ENCODE data around the gene PMM2. TPM values are rescaled to one million over a fixed set of nuclear protein-coding genes. Genes with fewer than 3 reads are reported as not detected.

The PMM2 gene
- total and polyA plus RNA-seq, 9 of the 15 experiments (the other 6 are each of a cell fraction or from before 2014, with no cell fraction given) = 5.6 to 42.7 (median 25.9) TPM

DNA sequence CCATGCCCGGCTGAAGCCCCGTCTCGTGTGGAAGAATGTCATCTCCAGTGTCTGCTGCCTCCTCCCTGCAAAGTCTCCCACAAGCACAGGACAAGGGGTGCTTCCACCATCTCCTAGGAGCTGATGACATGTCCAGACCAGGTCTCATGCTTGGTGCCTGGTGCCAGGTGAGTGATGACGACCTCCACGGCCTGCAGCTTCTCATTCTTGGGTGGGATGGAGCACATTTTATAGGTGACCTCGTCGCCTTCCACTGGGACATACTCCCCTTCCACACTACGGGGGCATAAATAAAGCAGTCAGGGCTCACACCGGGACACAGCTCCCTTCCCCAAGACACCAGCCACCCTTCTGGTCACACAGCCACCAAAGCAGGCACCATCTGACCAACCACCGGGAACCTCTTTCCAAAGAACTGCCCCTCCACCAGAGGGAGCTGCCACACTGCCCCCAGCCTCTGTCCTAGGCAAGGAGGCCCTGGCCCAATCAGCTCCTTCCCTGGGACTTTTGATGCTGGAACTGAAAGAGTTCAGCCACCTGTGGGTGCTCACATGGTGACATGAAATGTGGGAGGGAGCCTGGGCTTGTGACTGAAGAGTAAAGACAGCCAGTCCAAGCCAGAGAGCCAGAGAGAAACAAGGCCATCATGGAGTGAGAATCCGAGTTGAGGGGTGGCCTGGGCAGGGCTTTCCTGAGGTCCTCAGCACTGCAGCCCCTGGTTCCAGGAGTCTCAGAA, 57.6 kb downstream of the PMM2 start (continued):
- TF ChIP-seq, protein P1, sequence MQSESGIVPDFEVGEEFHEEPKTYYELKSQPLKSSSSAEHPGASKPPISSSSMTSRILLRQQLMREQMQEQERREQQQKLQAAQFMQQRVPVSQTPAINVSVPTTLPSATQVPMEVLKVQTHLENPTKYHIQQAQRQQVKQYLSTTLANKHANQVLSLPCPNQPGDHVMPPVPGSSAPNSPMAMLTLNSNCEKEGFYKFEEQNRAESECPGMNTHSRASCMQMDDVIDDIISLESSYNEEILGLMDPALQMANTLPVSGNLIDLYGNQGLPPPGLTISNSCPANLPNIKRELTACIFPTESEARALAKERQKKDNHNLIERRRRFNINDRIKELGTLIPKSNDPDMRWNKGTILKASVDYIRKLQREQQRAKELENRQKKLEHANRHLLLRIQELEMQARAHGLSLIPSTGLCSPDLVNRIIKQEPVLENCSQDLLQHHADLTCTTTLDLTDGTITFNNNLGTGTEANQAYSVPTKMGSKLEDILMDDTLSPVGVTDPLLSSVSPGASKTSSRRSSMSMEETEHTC (IDR thresholded peaks at IDR 0.05) = no peak
- TF ChIP-seq, protein P2, sequence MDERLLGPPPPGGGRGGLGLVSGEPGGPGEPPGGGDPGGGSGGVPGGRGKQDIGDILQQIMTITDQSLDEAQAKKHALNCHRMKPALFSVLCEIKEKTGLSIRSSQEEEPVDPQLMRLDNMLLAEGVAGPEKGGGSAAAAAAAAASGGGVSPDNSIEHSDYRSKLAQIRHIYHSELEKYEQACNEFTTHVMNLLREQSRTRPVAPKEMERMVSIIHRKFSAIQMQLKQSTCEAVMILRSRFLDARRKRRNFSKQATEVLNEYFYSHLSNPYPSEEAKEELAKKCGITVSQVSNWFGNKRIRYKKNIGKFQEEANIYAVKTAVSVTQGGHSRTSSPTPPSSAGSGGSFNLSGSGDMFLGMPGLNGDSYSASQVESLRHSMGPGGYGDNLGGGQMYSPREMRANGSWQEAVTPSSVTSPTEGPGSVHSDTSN (CRISPR knock-in tag; IDR thresholded peaks at IDR 0.05; ENCODE audit: low read depth) = no peak
- TF ChIP-seq, protein P2 (tag; conservative IDR thresholded peaks at IDR 0.05; ENCODE audit: low read depth) = no peak
- TF ChIP-seq, protein P3, sequence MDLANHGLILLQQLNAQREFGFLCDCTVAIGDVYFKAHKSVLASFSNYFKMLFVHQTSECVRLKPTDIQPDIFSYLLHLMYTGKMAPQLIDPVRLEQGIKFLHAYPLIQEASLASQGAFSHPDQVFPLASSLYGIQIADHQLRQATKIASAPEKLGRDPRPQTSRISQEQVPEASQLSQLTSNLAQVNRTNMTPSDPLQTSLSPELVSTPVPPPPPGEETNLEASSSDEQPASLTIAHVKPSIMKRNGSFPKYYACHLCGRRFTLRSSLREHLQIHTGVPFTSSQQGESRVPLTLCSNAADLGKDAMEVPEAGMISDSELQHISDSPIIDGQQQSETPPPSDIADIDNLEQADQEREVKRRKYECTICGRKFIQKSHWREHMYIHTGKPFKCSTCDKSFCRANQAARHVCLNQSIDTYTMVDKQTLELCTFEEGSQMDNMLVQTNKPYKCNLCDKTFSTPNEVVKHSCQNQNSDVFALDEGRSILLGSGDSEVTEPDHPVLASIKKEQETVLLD (IDR thresholded peaks at IDR 0.05) = no peak
- TF ChIP-seq PHB (CRISPR knock-in tag; IDR thresholded peaks at IDR 0.05) = no peak
- peak; percentile 60; the same call in 1 of the 2 replicates for TF ChIP-seq MTA3 (IDR thresholded peaks at IDR 0.05; ENCODE audit: borderline replicate concordance)
- TF ChIP-seq, protein P4, sequence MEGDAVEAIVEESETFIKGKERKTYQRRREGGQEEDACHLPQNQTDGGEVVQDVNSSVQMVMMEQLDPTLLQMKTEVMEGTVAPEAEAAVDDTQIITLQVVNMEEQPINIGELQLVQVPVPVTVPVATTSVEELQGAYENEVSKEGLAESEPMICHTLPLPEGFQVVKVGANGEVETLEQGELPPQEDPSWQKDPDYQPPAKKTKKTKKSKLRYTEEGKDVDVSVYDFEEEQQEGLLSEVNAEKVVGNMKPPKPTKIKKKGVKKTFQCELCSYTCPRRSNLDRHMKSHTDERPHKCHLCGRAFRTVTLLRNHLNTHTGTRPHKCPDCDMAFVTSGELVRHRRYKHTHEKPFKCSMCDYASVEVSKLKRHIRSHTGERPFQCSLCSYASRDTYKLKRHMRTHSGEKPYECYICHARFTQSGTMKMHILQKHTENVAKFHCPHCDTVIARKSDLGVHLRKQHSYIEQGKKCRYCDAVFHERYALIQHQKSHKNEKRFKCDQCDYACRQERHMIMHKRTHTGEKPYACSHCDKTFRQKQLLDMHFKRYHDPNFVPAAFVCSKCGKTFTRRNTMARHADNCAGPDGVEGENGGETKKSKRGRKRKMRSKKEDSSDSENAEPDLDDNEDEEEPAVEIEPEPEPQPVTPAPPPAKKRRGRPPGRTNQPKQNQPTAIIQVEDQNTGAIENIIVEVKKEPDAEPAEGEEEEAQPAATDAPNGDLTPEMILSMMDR (IDR thresholded peaks at IDR 0.05 in 2 of 3, conservative IDR thresholded peaks at IDR 0.05 in 1 of 3; ENCODE audit: insufficient read depth in 2 of 3, low read depth in 1 of 3, low read length in 3 of 3) = peak; percentile 45 to 48 (median 47)
- TF ChIP-seq NONO (IDR thresholded peaks at IDR 0.05; ENCODE audit: low read depth in 2 of 2, low read length in 1 of 2) = no peak
- peak in 1 of 2 experiments; percentile 53; a peak in 2 of 4 replicates for TF ChIP-seq RAD21 (CRISPR knock-in tag; conservative IDR thresholded peaks at IDR 0.05 in 1 of 2, IDR thresholded peaks at IDR 0.05 in 1 of 2)
- no peak for TF ChIP-seq NFATC3 (IDR thresholded peaks at IDR 0.05)
- no peak for TF ChIP-seq MYNN (IDR thresholded peaks at IDR 0.05)
- no peak for TF ChIP-seq MYNN (CRISPR knock-in tag; IDR thresholded peaks at IDR 0.05)
- no peak for TF ChIP-seq SMARCA5 (IDR thresholded peaks at IDR 0.05)
- TF ChIP-seq SMC3 (conservative IDR thresholded peaks at IDR 0.05; ENCODE audit: insufficient read depth, low read depth, low read length) = 0 out of 2 replicates have a peak, but pooled peaks have one; percentile 8

All from K562 (cell line).